Type B pancreatic cell (in vitro differentiated cells): Measurements from ENCODE around the gene TKTL1. TPM values are rescaled to one million over a fixed set of nuclear protein-coding genes. Genes with fewer than 3 reads are reported as not detected.

Experiments
- DNase-seq: peaks from one replicate; pipeline ENCODE4 v3.0.0; 2021; ENCODE audit warnings: mixed read lengths; ENCODE audit not compliant: unreplicated experiment; ENCODE audit errors: extremely low spot score
- H3K27ac Mint-ChIP-seq: 2 replicates; pipeline ENCODE4 v1.8.0; 2021; ENCODE audit warnings: mild to moderate bottlenecking, mixed read lengths
- H3K27me3 Mint-ChIP-seq: 2 replicates; pipeline ENCODE4 v1.8.0; 2021; ENCODE audit warnings: mixed read lengths
- H3K36me3 Mint-ChIP-seq: 2 replicates; pipeline ENCODE4 v1.8.0; 2021; ENCODE audit warnings: mixed read lengths
- H3K4me1 Mint-ChIP-seq: one replicate; pipeline ENCODE4 v1.8.0; 2021; ENCODE audit warnings: mixed read lengths; ENCODE audit not compliant: unreplicated experiment
- H3K4me3 Mint-ChIP-seq: 2 replicates; pipeline ENCODE4 v1.8.0; 2021; ENCODE audit warnings: mild to moderate bottlenecking, mixed read lengths
- H3K9me3 Mint-ChIP-seq: 2 replicates; pipeline ENCODE4 v1.8.0; 2021; ENCODE audit warnings: mixed read lengths
- total RNA-seq: library from RNA; stranded (reverse); gene quantifications from 2 replicates; pipeline ENCODE4 v1.2.1, GENCODE V29; 2021; ENCODE audit warnings: low replicate concordance
- TF ChIP-seq, protein P1 (sequence below): fragments of 200-600 bp; sonication (generic); conservative IDR thresholded peaks from 2 replicates; pipeline ENCODE4 v1.5.0; 2021; ENCODE audit warnings: antibody characterized with exemption, mild to moderate bottlenecking

The TKTL1 gene
- total RNA-seq, 1 donor from 2014 or later, result 0.56 TPM

DNA sequence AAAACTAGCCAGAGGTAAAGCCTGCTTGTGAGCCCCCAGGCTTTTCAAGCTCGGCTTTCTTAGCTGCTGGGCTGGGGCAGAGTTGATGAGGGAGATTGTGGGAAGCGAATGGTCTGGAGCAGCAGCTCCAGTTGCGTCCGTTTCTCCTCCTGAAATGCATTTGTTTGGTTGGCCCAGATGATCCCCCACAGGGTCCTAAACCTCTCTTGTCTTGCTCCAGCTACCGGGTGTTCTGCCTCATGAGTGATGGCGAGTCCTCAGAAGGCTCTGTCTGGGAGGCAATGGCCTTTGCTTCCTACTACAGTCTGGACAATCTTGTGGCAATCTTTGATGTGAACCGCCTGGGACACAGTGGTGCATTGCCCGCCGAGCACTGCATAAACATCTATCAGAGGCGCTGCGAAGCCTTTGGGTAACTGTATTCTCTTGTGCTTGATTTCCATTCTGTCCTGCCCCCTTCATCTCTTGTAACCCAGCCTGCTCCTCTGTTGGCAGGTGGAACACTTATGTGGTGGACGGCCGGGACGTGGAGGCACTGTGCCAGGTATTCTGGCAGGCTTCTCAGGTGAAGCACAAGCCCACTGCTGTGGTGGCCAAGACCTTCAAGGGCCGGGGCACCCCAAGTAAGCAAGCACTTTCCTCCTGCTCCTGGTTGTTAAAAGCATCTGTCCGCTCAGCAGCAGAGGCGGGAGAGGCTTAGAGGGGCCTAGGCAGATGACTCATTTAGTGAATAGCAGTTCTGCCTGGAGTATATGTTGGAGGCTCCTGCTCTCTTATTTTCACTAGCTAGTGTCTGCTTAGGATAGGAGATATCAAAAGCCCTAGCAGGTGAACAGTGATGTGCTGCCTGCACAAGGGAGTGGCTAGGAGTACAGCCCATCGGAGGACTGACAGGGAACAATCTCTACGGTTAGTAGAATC, 15.3 kb downstream of the TKTL1 start:
- no peak for DNase-seq
- no peaks in the 10 kb centered on the region for H3K9me3 Mint-ChIP-seq
- TF ChIP-seq, protein P1, sequence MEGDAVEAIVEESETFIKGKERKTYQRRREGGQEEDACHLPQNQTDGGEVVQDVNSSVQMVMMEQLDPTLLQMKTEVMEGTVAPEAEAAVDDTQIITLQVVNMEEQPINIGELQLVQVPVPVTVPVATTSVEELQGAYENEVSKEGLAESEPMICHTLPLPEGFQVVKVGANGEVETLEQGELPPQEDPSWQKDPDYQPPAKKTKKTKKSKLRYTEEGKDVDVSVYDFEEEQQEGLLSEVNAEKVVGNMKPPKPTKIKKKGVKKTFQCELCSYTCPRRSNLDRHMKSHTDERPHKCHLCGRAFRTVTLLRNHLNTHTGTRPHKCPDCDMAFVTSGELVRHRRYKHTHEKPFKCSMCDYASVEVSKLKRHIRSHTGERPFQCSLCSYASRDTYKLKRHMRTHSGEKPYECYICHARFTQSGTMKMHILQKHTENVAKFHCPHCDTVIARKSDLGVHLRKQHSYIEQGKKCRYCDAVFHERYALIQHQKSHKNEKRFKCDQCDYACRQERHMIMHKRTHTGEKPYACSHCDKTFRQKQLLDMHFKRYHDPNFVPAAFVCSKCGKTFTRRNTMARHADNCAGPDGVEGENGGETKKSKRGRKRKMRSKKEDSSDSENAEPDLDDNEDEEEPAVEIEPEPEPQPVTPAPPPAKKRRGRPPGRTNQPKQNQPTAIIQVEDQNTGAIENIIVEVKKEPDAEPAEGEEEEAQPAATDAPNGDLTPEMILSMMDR, result no peak
- H3K4me1 Mint-ChIP-seq, result peaks cover 15% of the 10 kb centered on the region
- no peaks in the 10 kb centered on the region for H3K27me3 Mint-ChIP-seq
- no peaks in the 10 kb centered on the region for H3K36me3 Mint-ChIP-seq
- no peak overlapping the region for H3K27ac Mint-ChIP-seq
- H3K4me3 Mint-ChIP-seq, result no peak overlapping the region

DNA sequence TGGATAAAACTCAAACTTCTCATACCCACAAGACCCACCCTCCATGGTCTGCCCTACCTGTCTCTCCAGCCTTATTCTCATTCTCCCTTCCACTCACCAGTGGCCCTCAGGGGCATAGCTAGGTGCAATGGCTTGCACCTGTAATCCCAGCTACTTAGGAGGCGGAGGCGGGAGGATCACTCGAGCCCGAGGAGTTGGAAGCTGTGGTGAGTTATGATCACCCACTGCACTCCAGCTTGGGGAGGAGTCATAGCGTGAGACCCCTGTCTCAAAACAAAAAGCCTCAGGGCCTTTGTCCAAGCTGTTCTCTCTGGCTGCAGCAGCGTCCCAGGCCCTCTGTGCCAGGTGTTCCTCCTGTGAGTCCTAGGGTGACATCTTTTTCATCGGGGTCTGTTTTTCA, 16.5 kb downstream of the TKTL1 start:
- H3K4me1 Mint-ChIP-seq, result peaks cover 15% of the 10 kb centered on the region
- TF ChIP-seq, protein P1, result no peak
- peaks cover 1% of the 10 kb centered on the region for H3K9me3 Mint-ChIP-seq
- no peak for DNase-seq
- no peak overlapping the region for H3K27ac Mint-ChIP-seq
- H3K36me3 Mint-ChIP-seq, result no peaks in the 10 kb centered on the region
- H3K27me3 Mint-ChIP-seq, result no peaks in the 10 kb centered on the region
- H3K4me3 Mint-ChIP-seq, result no peak overlapping the region

DNA sequence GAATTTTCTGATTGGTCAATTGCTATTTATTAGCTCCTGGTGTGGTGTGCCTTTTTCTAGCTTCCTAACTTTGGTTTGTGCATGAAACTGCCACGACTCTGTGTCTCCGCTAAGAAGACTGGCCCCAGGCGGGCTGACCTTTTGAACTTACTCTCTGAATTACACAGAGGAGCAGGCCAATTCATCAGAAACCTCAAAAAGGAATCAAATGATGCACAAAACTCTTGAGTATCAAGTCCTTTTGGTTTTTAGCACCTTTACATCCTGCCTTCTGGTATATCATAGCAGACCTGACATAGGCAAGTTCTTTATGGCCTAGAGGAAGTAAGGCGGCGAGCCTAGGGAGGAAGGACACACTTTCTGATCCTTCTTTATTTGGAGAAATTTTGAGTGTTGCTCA, 17.6 kb downstream of the TKTL1 start:
- Mint-ChIP-seq H3K4me3 (no peak overlapping the region), H3K9me3 (peaks cover 6% of the 10 kb centered on the region), H3K27me3 (no peaks in the 10 kb centered on the region), H3K36me3 (no peaks in the 10 kb centered on the region), H3K4me1 (peaks cover 15% of the 10 kb centered on the region), H3K27ac (no peak overlapping the region)
- DNase-seq, result no peak
- TF ChIP-seq, protein P1, result no peak

DNA sequence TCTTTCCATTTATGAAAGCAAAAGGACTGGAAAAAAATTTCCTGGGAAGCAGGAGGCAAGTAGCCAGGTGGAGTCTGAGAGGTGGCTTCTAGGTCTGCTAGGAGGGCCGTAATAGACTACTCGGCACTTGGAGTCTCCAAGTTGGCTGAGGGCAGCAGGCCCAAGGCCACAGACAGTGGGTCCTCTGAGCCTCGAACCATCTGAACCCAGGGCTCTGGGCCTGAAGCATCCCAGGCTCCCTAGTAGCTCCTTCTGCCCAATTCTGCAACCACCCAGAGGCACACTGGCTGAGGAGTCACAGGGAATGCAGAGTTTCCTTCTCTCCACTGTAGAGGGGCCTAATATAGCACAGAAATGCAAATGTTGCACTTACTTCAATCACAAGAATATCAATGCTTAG, 19.8 kb downstream of the TKTL1 start:
- Mint-ChIP-seq H3K36me3 (no peaks in the 10 kb centered on the region), H3K9me3 (peaks cover 6% of the 10 kb centered on the region), H3K4me1 (peaks cover 14% of the 10 kb centered on the region), H3K27ac (no peak overlapping the region), H3K27me3 (peaks cover 5% of the 10 kb centered on the region), H3K4me3 (no peak overlapping the region)
- TF ChIP-seq, protein P1, result no peak
- DNase-seq, result no peak

DNA sequence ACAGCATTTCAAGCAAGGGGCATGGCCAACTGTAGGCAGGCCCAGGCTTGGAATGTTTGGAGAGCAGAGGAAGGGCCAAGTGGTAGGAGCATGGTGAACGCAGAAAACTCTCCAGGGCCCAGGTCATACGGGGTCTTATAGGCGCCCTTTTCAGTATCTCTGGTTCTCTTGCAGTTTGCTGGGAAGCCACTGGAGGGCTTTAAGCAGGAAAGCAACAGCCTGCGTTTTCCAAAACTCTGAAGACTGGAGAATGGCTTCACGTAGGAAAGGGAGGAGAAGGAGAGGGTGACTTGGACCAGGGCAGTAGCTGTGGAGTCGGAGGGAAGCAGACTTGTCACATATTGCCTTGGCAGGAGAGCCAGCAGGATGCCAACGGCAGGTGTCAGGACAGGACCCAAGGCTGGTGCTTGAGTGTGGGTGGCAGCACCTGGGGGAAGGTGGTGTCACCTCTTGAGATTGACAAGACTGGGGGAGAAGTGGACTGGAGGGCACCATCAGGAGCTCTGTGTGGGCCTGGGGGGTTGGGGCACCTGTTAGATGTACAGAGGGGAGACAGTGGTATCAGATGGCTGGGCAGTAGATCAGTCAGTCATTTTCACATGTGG, 21.9 kb downstream of the TKTL1 start:
- Mint-ChIP-seq H3K27ac (no peak overlapping the region), H3K27me3 (peaks cover 7% of the 10 kb centered on the region), H3K4me3 (no peak overlapping the region), H3K9me3 (peaks cover 6% of the 10 kb centered on the region), H3K4me1 (peaks cover 5% of the 10 kb centered on the region), H3K36me3 (no peaks in the 10 kb centered on the region)
- no peak for DNase-seq
- TF ChIP-seq, protein P1, result peak; percentile 65
